Activated CD4-positive, alpha-beta T cell treated with anti-CD3 and anti-CD28 coated beads, Interleukin-2, Interleukin-4, amounts not matched to agents 100 ng/mL and 50 ng/mL, durations not matched to agents 16 hours and 8 hours (primary cell): ENCODE results near the gene RABGGTB.
A peak's percentile ranks its signal among the peaks of the same experiment; 100 is the strongest.
"Not testable (repeated sequence)": the region's sequence is repeated elsewhere in the genome, so short reads cannot be mapped to it uniquely, and the experiment has no call there.

ENCODE experiments used
- DNase-seq: peaks from one replicate; pipeline ENCODE4 v3.0.0-alpha.2; 2020; ENCODE audit warnings: low spot score

The RABGGTB gene

DNA sequence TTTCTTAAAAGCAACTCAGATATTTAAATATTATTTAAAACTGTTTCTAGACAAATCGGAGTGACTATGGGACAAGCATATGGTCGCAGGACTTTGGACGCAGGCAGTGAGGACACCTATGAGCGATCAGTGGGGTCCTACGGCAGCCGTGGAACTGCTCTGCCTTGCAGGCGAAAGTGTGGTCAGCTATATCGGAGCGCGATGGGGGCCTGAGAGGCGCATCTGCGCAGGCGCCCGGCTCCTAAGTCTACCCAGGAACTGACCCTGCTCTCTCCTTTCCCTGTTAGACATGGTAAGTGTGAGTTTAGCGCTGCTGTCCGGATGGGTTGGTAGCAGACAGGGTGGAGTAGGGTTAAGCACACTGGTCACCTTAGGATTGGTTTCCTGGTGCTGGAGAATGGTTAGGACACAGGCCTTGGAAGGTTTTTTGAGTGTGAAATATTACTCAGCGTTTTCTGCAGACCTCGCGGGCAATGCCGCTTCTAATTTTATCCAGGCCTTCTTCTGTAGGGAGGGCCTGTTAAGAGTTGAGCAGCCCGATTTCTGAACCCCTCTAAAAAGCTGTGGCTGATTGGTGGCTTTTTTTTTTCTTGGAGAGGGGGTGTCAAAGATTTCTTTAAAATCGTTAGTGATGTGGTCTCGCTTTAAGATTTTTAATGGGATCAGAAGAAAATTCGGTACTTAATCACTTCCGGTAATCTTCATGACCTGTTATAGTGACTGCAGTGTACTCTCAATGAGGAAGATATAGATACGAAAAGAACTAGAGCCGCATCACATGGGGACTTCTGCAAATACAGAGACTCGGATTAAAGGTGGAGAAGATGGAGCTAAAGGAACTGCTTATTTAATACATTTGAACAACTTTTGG lies at the start of gene RABGGTB:
RABGGTB (plus strand) TSS at position 274 of the 871 bp plus-strand sequence; CDS start at position 290, 16 bp downstream.
- peak; percentile 97 for DNase-seq

DNA sequence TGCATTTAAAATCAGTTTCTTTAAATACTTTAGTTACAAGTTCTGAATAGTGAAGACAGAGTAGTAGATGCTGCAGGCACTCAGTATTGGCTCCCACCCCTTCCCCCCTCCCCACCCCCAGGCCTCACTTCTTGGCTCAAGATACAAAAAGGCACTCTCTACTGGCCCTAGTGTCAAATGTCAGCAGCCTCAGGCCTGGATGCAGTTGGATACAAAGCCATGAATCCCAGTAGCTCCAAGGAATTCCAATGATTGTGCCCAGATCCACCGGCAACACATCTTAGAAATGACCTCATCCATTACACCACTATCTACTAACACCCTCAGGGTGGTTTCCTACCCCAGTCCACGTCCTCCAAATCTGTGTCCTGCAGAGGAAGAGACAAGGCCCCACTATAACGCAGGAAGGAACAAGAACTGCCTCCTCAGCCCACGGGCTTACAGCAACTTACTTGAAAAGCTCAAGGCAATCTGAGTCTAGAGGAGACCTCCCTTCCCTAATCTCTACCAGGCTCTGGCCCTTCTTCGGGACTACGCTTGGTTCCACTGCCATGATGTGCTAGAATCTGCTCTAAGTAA lies 43.9 kb upstream of the RABGGTB start:
- no peak for DNase-seq

DNA sequence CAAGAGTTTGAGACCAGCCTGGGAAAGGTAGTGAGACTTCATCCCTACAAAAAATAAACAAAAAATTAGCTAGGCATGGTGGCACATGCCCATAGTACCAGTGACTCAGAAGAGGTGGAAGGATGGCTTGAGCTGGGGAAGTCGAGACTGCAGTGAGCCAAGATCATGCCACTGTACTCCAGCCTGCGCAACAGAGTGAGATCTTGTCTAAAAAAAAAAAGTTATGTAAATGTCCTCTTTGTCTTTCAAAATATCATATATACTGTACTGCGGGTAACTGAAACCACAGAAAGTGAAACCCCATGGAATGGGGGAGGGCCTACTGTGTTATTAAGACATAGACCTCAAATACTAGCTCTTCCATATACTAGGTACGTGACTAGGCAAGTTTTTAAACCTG lies 40.8 kb upstream of the RABGGTB start:
- no peak for DNase-seq

DNA sequence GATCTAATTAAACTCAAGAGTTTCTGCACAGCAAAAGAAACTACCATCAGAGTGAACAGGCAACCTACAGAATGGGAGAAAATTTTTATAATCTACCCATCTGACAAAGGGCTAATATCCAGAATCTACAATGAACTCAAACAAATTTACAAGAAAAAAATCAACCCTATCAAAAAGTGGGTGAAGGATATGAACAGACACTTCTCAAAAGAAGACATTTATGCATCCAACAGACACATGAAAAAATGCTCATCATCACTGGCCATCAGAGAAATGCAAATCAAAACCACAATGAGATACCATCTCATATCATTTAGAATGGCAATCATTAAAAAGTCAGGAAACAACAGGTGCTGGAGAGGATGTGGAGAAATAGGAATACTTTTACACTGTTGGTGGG lies 28.8 kb upstream of the RABGGTB start:
- DNase-seq, result not testable (repeated sequence)

DNA sequence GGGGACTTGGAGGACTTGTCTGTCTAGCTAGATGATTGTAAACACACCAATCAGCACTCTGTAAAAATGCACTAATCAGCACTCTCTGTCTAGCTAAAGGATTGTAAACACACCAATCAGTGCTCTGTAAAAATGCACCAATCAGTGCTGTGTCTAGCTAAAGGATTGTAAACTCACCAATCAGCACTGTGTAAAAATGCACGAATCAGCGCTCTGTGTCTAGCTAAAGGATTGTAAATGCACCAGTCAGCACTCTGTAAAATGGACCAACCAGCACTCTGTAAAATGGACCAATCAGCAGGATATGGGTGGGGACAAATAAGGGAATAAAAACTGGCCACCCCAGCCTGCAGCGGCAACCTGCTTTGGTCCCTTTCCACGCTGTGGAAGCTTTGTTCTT lies 27.5 kb upstream of the RABGGTB start:
- not testable (repeated sequence) for DNase-seq

DNA sequence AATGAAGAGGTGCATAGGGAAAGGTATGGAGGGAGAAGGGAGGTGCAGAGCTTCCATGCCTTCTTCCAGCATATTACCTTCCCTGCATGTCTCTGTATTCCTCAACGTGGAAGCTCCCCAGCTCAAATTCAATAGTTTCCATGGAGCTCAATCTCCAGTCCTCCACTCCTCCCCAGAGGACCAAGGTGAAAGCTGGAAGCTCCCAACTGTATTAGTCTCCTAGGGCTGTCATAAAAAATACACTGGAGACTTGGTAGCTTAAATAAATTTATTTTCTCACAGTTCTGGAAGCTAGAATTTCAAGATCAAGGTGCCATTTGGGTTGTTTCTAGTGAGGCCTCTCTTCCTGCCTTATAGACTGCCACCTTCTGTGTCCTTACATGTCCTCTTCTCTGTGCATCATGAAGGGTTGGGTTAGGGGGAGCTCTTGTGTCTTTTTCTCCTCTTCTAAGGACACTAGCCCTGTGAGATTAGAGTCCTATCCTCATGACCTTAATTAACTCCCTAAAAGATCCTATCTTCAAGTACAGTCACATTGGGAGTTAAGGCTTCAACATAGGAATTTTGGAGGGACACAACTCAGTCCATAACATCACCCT lies 21.9 kb upstream of the RABGGTB start:
- DNase-seq, result no peak

DNA sequence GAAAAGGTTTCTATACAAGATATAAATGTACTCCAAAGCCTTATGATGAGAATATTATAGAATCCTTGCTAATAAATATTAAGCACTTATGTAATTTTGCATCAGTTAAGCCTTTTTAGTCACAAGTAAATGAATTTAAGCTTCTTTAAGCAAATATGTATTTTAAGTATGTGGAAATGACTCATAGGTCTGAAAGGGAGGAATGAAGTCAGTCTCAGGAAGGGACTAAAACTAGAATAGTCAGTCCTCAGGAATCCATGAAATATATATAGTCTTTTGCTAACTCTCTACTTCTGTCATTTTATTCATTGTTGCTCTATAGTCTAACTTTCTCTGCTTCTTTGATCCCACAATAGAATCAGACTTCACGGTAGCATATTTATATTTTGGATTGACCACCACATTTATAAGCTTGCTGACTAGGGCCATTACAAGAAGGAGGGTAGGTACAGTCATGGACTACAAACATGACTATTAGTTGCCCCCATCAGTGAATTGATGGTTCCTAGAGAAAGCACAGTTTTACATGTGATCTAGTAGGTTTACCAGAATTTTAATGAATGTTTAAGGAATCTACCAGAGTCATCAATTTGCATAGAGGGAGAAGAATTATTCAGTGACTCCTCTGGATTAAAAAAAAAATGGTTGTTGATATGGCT lies 20.2 kb upstream of the RABGGTB start:
- DNase-seq, result no peak

DNA sequence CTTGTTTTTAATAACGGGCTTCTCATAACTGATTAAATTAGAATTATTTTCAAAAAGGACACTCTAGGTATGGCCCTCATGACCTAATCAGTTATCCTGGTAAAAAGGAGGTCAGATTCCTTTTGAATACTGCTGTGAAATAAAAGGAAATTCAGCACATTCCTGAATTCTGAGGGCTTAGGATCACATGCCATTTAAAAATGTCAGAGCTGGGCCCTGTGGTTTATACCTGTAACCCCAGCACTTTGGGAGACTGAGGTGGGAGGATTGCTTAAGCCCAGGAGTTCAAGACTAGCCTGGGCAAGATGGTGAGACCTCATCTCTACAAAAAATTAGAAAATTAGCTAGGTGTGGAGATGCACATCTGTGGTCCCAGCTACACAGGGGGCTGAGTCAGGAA lies 18.0 kb upstream of the RABGGTB start:
- no peak for DNase-seq

DNA sequence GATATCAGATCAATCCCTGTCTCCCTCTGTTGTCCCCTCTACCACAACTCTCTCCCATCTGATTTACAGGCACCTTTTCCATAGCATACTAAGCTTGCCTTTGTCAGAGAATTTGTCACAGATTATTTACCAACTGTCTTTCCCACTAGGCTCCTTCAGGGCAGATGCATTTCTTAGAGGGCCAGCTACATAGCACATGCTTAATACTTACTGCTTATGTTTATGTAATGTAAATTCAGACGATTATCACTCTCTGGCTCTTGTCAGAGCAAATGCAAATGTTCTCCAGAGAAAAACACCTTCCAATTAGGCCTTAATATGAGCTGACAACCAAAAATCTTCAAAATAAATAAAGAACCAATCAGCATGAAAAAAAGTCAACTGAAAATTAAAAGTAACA lies 15.3 kb upstream of the RABGGTB start:
- DNase-seq, result no peak

DNA sequence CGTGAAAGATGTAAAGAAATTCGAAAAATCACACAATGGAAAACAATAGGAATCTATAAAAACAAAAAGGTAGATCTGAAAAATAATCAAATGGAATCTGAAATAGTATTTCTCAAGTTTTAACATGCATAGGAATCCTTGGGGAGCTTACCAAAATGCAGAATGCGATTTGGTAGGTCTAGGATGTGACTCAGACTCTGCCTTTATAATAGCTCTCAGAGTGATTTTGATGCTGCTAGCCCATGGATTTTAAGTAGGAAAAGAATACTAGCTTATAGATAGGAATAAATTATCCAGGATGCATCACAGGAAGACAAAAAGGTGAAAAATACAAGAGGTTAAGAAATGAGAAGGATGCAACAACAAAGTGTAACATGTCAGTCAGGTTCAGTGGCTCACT lies 14.1 kb upstream of the RABGGTB start:
- DNase-seq, result no peak

DNA sequence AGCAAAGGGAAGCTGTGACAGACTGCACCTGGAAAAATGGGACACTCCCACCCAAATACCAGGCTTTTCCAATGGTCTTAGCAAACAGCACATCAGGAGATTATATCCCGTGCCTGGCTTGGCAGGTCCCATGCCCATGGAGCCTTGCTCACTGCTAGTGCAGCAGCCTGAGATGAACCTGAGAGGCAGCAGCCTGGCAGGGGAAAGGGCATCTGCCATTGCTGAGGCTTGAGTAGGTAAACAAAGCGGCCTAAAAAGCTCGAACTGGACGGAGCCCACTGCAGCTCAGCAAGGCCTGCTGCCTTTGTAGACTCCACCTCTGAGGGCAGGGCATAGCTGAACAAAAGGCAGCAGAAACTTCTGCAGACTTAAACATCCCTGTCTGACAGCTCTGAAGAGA lies 8.2 kb upstream of the RABGGTB start:
- not testable (repeated sequence) for DNase-seq

DNA sequence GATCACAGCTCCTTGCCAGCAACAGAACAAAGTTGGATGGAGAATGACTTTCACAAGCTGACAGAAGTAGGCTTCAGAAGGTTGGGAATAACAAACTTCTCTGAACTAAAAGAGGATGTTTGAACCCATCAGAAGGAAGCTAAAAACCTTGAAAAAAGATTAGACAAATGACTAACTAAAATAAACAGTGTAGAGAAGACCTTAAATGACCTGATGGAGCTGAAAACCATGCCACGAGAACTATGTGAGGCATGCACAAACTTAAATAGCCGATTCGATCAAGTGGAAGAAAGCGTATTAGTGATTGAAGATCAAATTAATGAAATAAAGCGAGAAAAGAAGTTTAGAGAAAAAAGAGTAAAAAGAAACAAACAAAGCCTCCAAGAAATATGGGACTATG lies 7.4 kb upstream of the RABGGTB start:
- DNase-seq, result not testable (repeated sequence)

DNA sequence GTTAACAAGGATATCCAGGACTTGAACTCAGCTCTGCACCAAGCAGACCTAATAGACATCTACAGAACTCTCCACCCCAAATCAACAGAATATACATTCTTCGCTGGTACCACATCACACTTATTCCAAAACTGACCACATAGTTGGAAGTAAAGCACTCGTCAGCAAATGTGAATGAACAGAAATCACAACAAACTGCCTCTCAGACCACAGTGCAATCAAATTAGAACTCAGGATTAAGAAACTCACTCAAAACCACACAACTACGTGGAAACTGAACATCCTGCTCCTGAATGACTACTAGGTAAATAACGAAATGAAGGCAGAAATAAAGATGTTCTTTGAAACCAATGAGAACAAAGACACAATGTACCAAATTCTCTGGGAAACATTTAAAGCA lies 5.9 kb upstream of the RABGGTB start:
- DNase-seq, result peak; percentile 37

DNA sequence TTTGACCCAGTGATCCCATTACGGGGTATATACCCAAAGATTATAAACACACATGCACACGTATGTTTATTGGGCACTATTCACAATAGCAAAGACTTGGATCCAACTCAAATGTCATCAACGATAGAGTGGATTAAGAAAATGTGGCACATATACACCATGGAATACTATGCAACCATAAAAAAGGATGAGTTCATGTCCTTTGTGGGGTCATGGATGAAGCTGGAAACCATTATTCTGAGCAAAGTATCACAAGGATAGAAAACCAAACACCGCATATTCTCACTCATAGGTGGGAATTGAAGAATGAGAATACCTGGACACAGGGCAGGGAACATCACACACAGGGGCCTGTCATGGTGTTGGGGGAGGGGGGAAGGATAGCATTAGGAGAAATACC lies 2.1 kb upstream of the RABGGTB start:
- DNase-seq, result not testable (repeated sequence)

DNA sequence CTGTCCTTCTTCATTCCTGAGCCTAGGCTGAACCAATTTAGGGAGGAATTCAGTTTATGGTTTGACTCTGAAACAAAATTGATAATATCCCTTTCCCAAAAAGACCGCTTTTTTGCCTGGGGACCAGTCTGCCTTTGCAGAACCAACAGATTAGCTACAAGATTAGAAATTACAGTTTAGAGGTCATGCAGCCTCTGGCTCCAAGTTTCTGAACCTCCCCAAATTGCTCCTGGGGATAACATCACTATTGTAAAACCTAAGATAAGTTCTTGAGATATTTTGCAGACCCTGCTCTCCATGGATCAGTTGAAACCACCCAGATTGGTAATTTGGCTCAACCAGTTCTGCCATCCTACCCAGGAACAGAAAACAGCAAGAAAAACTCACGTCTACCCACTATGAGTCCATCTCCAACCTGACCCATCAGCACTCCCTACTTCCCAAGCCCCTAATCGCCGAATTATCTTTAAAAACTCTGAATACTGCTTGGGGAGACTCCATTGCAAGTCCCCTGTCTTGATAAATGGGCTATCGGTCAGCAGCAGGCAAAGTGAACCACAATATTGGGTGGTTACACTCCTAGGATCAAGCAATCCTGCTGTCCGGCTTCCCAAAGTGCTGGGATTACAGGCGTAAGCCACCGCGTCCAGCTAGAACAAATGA lies 605 bp upstream of the RABGGTB start:
- DNase-seq, result no peak

DNA sequence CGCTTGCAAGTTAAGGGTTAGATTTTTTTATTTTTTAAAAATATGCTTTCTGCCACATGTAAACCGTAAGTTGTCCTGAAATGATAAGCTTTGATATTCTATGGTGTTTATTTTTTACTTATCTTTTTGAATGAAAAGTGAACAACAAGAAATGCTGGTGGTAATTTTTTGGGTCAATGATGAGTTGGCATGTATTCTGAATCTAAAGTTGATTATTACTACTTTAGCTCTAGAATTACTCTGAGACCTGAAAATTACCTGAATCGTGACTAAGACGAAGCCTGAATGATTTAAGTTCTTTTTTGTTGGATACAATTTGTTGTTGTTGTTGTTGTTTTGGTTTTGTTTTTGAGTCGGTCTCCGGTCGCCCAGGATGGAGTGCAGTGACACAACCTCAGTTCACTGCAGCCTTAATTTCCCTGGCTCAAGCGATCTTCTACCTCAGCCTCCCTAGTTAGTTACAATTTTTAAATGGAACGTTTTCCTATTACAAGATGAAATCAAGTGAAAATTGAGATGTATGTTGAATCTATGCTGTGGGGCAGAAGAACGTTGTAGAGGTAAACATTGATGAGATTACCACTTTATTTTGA lies 941 bp downstream of the RABGGTB start:
- DNase-seq, result no peak

DNA sequence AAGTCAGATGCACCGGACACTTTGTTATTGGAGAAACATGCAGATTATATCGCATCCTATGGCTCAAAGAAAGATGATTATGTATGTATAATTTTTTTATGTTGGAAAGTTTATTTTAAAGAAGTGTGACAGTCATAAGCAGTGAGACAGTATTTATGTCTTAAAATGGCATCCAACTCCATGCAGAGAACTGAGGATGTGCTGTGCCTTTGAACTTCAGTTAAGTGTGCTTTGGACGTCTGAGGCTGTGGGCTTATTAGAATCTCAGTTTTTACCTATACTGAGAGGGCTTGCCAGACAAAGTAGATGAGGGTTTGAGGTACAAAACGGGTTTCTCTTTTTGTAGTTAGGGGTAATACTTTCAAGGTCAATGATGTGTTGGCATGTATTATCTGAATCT lies 1.5 kb downstream of the RABGGTB start:
- no peak for DNase-seq

DNA sequence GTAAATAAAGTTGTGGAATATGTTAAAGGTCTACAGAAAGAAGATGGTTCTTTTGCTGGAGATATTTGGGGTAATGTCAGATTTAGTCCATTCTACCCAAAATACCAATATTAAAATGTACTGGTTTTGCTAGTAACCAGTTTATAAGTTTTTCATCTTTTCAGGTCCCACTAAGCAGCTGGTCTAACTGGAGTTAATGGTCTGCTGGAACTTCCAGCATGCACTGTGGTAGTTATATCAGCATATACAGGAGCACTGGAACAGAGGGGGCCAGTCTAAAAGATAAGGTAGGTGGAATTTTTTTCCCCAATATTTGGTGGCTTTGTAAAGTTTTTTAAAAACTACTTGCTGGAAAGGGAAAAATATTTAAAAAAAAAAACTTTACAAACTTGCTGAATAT lies 3.9 kb downstream of the RABGGTB start:
- DNase-seq, result no peak

DNA sequence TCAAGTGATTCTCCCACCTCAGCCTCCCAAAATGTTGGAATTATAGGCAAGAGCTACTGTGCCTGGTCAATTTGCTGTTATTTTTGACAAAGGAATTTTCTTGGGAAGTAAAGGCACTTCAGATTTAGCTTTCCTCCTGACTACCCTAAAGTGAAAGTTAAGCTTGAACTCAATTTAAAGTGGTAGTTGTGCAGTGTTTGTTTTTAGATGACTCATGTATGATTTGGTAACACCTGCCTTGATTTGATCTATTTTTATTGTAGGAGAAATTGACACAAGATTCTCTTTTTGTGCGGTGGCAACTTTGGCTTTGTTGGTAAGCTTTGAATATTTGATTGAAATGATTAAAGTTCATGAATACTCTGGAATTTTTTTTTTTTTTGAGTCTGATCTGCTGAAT lies 5.0 kb downstream of the RABGGTB start:
- no peak for DNase-seq

DNA sequence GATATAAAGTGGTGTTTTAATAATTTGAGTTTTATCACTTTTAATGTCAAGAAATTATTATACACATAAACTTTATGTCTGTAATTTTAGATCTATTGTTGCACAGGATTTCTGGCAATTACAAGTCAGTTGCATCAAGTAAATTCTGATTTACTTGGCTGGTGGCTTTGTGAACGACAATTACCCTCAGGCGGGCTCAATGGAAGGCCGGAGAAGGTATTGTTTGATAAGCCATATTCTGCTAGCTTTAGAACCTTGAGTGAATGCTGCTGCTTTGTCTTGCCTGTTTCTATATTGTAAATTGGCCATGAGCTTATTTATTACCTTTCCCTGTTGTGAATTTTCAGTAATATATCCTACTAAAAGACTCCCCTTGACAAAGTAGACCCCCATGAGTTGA lies 6.0 kb downstream of the RABGGTB start:
- no peak for DNase-seq

DNA sequence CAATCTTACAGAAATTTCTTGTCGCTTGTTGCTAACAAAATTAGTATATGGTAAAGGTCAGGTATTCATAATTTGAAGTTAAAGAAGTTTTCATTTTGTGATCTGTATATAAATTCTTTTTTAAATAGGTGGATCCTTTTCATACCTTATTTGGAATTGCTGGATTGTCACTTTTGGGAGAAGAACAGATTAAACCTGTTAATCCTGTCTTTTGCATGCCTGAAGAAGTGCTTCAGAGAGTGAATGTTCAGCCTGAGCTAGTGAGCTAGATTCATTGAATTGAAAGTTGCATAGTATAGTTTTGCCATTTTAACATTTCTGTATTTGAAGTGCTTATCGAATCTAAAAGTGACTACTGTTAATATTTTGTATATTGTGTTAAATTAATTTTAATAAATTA lies 8.3 kb downstream of the RABGGTB start:
- no peak for DNase-seq

DNA sequence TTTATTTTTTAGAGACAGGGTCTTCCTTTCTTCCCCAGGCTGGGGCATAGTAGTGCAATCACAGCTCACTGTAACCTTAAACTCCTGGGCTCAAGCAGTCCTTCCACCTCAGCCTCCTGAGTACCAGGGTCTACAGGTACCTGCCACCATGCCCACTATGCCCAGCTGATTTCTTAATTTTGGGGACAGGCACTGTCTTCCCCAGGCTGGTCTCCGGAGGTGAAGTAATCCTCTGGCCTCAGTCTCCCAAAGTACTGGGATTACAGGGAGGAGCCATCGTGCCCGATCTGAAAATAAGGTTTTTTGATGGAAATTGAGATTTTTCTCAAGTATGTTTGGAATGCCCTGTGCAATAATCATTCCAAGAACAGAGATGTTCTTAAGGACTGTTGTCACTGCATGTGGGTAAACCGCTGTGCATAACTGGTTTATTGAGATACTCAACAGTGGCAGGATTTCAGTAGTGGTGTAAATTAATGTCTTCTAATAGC lies 9.7 kb downstream of the RABGGTB start:
- DNase-seq, result no peak
